Calu3 (cell line): ENCODE measurements around the gene ZNF785. TPM values are rescaled to one million over a fixed set of nuclear protein-coding genes. Genes with fewer than 3 reads are reported as not detected.
"Not testable (repeated sequence)": the region's sequence is repeated elsewhere in the genome, so short reads cannot be mapped to it uniquely, and the experiment has no call there.

ENCODE experiments used
- BruUV-seq: library from RNA; stranded (reverse); fragments of 400-500 nt; replicated peaks from 2 replicates; lab custom pipeline; 2021; lab: Mats Ljungman, UMichigan
- CTCF ChIA-PET: fragments of 300-600 bp; sonication (Branson Sonifier 250); formaldehyde crosslinking; loops from one replicate; lab custom pipeline; 2022; ENCODE audit warnings: antibody characterized with exemption; lab: Charles Lee
- DNase-seq: peaks from one replicate; pipeline ENCODE4 v3.0.0; 2022
- H3K27ac Mint-ChIP-seq: one replicate; pipeline ENCODE4 v1.8.0; 2022; ENCODE audit warnings: mixed read lengths; ENCODE audit not compliant: unreplicated experiment
- H3K27me3 Mint-ChIP-seq: one replicate; pipeline ENCODE4 v1.8.0; 2022; ENCODE audit warnings: mixed read lengths; ENCODE audit not compliant: unreplicated experiment
- H3K36me3 Mint-ChIP-seq: one replicate; pipeline ENCODE4 v1.8.0; 2022; ENCODE audit warnings: mild to moderate bottlenecking, moderate library complexity, mixed read lengths; ENCODE audit not compliant: insufficient read depth, unreplicated experiment
- H3K4me1 Mint-ChIP-seq: one replicate; pipeline ENCODE4 v1.8.0; 2022; ENCODE audit warnings: mild to moderate bottlenecking, low read depth, mixed read lengths; ENCODE audit not compliant: unreplicated experiment
- H3K4me3 Mint-ChIP-seq: one replicate; pipeline ENCODE4 v1.8.0; 2022; ENCODE audit warnings: mild to moderate bottlenecking, low read depth, moderate library complexity, mixed read lengths; ENCODE audit not compliant: unreplicated experiment
- H3K9me3 Mint-ChIP-seq: one replicate; pipeline ENCODE4 v1.8.0; 2022; ENCODE audit warnings: low read depth, mixed read lengths; ENCODE audit not compliant: unreplicated experiment
- CTCF ChIP-seq: fragments of 200-600 bp; IDR thresholded peaks from one replicate; pipeline ENCODE4 v1.8.0; 2022; ENCODE audit warnings: antibody characterized with exemption; ENCODE audit not compliant: unreplicated experiment
- intact Hi-C: fragments of 100-400 bp; cut with micrococcal nuclease; formaldehyde crosslinking; loops from one replicate; pipeline ENCODE4 v1.10.0; 2022; ENCODE audit not compliant: unreplicated experiment
- total RNA-seq: library from RNA; stranded (reverse); gene quantifications from 2 replicates; pipeline ENCODE4 v1.2.3, GENCODE V29; 2022

The ZNF785 gene
- total RNA-seq, 1 experiment from 2014 or later = 22.2 TPM

- TF ChIP-seq CTCF = no peak
- H3K4me3 Mint-ChIP-seq = no peak overlapping the region
- intact Hi-C loops = no loop called here
- no peaks in the 10 kb centered on the region for H3K9me3 Mint-ChIP-seq
- peaks cover 18% of the 10 kb centered on the region for H3K4me1 Mint-ChIP-seq
- H3K27ac Mint-ChIP-seq = no peak overlapping the region
- BruUV-seq = no TSS peak
- CTCF ChIA-PET = interaction anchor here (1.4 kb wide), 1 partner anchor 11 kb away, joined by 3 read pairs; no protein-coding TSS in a partner anchor
- peaks cover 12% of the 10 kb centered on the region for H3K27me3 Mint-ChIP-seq
- no peaks in the 10 kb centered on the region for H3K36me3 Mint-ChIP-seq
- DNase-seq = no peak
These were observed 39.4 kb downstream of the ZNF785 start for GRCh38 chr16:30546115-30546514.

- H3K27ac Mint-ChIP-seq = no peak overlapping the region
- H3K27me3 Mint-ChIP-seq = peaks cover 12% of the 10 kb centered on the region
- no peaks in the 10 kb centered on the region for H3K9me3 Mint-ChIP-seq
- no peaks in the 10 kb centered on the region for H3K36me3 Mint-ChIP-seq
- DNase-seq = no peak
- CTCF ChIA-PET = no interaction called here
- TF ChIP-seq CTCF = no peak
- no peak overlapping the region for H3K4me3 Mint-ChIP-seq
- peaks cover 2% of the 10 kb centered on the region for H3K4me1 Mint-ChIP-seq
- BruUV-seq = no TSS peak
- intact Hi-C loops = no loop called here
These were observed 42.4 kb downstream of the ZNF785 start for GRCh38 chr16:30543067-30543466.

GRCh38 chr16:30541502-30542329 is 43.8 kb downstream of the ZNF785 start:
- no peaks in the 10 kb centered on the region for H3K9me3 Mint-ChIP-seq
- BruUV-seq = no TSS peak
- no peak overlapping the region for H3K27ac Mint-ChIP-seq
- no peaks in the 10 kb centered on the region for H3K36me3 Mint-ChIP-seq
- CTCF ChIA-PET = interaction anchor here (1.0 to 1.7 kb wide), 2 partner anchors 17 to 112 kb away, joined by 3 to 7 read pairs; partner anchors contain the start of genes DCTPP1 and ZNF764
- peaks cover 12% of the 10 kb centered on the region for H3K27me3 Mint-ChIP-seq
- no peak overlapping the region for H3K4me3 Mint-ChIP-seq
- no peak for DNase-seq
- H3K4me1 Mint-ChIP-seq = no peaks in the 10 kb centered on the region
- intact Hi-C loops = no loop called here
- no peak for TF ChIP-seq CTCF

GRCh38 chr16:30540916-30541464 is 44.5 kb downstream of the ZNF785 start:
- H3K36me3 Mint-ChIP-seq, H3K4me3 Mint-ChIP-seq, H3K27ac Mint-ChIP-seq, H3K9me3 Mint-ChIP-seq, H3K4me1 Mint-ChIP-seq, BruUV-seq, H3K27me3 Mint-ChIP-seq, DNase-seq, intact Hi-C loops: not testable (repeated sequence)
- CTCF ChIA-PET = interaction anchor here (1.0 to 1.7 kb wide), 2 partner anchors 18 to 111 kb away, joined by 3 to 7 read pairs; partner anchors contain the start of genes DCTPP1 and ZNF764

- intact Hi-C loops, H3K4me3 Mint-ChIP-seq, BruUV-seq, H3K9me3 Mint-ChIP-seq, H3K27ac Mint-ChIP-seq, H3K27me3 Mint-ChIP-seq, H3K36me3 Mint-ChIP-seq, DNase-seq: not testable (repeated sequence)
- CTCF ChIA-PET = interaction anchor here (0.6 kb wide), 1 partner anchor 468 kb away, joined by 3 read pairs; no protein-coding TSS in a partner anchor
- H3K4me1 Mint-ChIP-seq = peaks cover 13% of the 10 kb centered on the region
These were observed 45.4 kb downstream of the ZNF785 start for GRCh38 chr16:30539986-30540526.
